Endodermal cell (in vitro differentiated cells): ENCODE data around the gene ZNF281. TPM values are rescaled to one million over a fixed set of nuclear protein-coding genes. Genes with fewer than 3 reads are reported as not detected.

Experiments used
- DNase-seq: peaks from one replicate; pipeline ENCODE4 v3.0.0-alpha.2; 2017
- H3K27ac ChIP-seq: 2 replicates; pipeline ENCODE4 v1.5.1; 2013; ENCODE audit warnings: mild to moderate bottlenecking, low read depth, low read length, moderate library complexity
- H3K27me3 ChIP-seq: 2 replicates; pipeline ENCODE4 v1.6.1; 2013; ENCODE audit warnings: mild to moderate bottlenecking, low read length, moderate library complexity; ENCODE audit not compliant: insufficient read depth, control insufficient read depth, poor library complexity, severe bottlenecking
- H3K36me3 ChIP-seq: 2 replicates; pipeline ENCODE4 v1.7.0; 2013; ENCODE audit warnings: mild to moderate bottlenecking, low read length, moderate library complexity; ENCODE audit not compliant: control insufficient read depth, insufficient read depth
- H3K4me1 ChIP-seq: one replicate; pipeline ENCODE4 v1.7.0; 2013; ENCODE audit warnings: low read length; ENCODE audit not compliant: control insufficient read depth, insufficient read depth
- H3K4me3 ChIP-seq: 2 replicates; pipeline ENCODE4 v1.5.1; 2013; ENCODE audit warnings: mild to moderate bottlenecking, low read length, moderate library complexity
- H3K9ac ChIP-seq: 2 replicates; pipeline ENCODE4 v1.6.1; 2013; ENCODE audit warnings: mild to moderate bottlenecking, low read length, moderate library complexity; ENCODE audit not compliant: poor library complexity, severe bottlenecking; ENCODE audit errors: extremely low read depth
- H3K9me3 ChIP-seq: 2 replicates; pipeline ENCODE4 v1.6.1; 2013; ENCODE audit warnings: mild to moderate bottlenecking, low read length, moderate library complexity; ENCODE audit not compliant: control insufficient read depth
- H3K27ac Mint-ChIP-seq: 2 replicates; pipeline ENCODE4 v1.8.0; 2020; ENCODE audit warnings: mixed read lengths
- H3K27me3 Mint-ChIP-seq: 2 replicates; pipeline ENCODE4 v1.8.0; 2021; ENCODE audit warnings: mild to moderate bottlenecking, mixed read lengths; ENCODE audit not compliant: insufficient read depth
- H3K36me3 Mint-ChIP-seq: 2 replicates; pipeline ENCODE4 v1.8.0; 2020; ENCODE audit warnings: low read depth, mixed read lengths
- H3K4me1 Mint-ChIP-seq: 2 replicates; pipeline ENCODE4 v1.8.0; 2020; ENCODE audit warnings: mixed read lengths
- H3K4me3 Mint-ChIP-seq: 2 replicates; pipeline ENCODE4 v1.8.0; 2020; ENCODE audit warnings: mild to moderate bottlenecking, moderate library complexity, mixed read lengths
- H3K9me3 Mint-ChIP-seq: 2 replicates; pipeline ENCODE4 v1.8.0; 2020; ENCODE audit warnings: mild to moderate bottlenecking, mixed read lengths
- WGBS, 2 experiments: methylation state at CpG; one replicate each; pipeline versions ENCODE4 v1.1.5 to v1.1.7; 2013; ENCODE audit warnings: missing lambda C conversion rate in 2 of 2, mixed read lengths in 1 of 2; ENCODE audit not compliant: insufficient coverage in 1 of 2, insufficient read length in 1 of 2; 5-methylcytosine and 5-hydroxymethylcytosine counted together
- total RNA-seq, 2 donors: library from RNA; stranded (reverse); fragmentation: NEBNext Ultra II Directional in 1 of 2; extraction: Animal tissue kit (Norgen Biotek cat#: 25700) in 1 of 2; gene quantifications; 2 replicates in 1 of 2; 3 replicates in 1 of 2; pipeline ENCODE4 v1.2.1, GENCODE V29; 2021
- TF ChIP-seq, protein P1 (sequence below): fragments of 200-600 bp; sonication (generic); conservative IDR thresholded peaks from 2 replicates; pipeline ENCODE4 v1.5.0; 2021; ENCODE audit warnings: antibody characterized with exemption, mild to moderate bottlenecking

The ZNF281 gene
- total RNA-seq, 2 donors from 2014 or later, result 51.7 to 61.1 TPM

GRCh38 chr1:200437088-200437487, 27.3 kb upstream of the ZNF281 start:
- TF ChIP-seq, protein P1, sequence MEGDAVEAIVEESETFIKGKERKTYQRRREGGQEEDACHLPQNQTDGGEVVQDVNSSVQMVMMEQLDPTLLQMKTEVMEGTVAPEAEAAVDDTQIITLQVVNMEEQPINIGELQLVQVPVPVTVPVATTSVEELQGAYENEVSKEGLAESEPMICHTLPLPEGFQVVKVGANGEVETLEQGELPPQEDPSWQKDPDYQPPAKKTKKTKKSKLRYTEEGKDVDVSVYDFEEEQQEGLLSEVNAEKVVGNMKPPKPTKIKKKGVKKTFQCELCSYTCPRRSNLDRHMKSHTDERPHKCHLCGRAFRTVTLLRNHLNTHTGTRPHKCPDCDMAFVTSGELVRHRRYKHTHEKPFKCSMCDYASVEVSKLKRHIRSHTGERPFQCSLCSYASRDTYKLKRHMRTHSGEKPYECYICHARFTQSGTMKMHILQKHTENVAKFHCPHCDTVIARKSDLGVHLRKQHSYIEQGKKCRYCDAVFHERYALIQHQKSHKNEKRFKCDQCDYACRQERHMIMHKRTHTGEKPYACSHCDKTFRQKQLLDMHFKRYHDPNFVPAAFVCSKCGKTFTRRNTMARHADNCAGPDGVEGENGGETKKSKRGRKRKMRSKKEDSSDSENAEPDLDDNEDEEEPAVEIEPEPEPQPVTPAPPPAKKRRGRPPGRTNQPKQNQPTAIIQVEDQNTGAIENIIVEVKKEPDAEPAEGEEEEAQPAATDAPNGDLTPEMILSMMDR, result no peak
- Mint-ChIP-seq H3K27me3 (no peaks in the 10 kb centered on the region), H3K4me3 (no peak overlapping the region), H3K4me1 (no peaks in the 10 kb centered on the region), H3K9me3 (peaks cover 3% of the 10 kb centered on the region), H3K36me3 (peaks cover 30% of the 10 kb centered on the region), H3K27ac (no peak overlapping the region)
- no peak overlapping the region for H3K9ac ChIP-seq
- H3K27ac ChIP-seq, result no peak overlapping the region
- H3K4me3 ChIP-seq, result no peak overlapping the region
- H3K27me3 ChIP-seq, result no peaks in the 10 kb centered on the region
- H3K4me1 ChIP-seq, result no peaks in the 10 kb centered on the region
- peaks cover 7% of the 10 kb centered on the region for H3K36me3 ChIP-seq
- DNase-seq, result no peak
- H3K9me3 ChIP-seq, result no peaks in the 10 kb centered on the region

DNA sequence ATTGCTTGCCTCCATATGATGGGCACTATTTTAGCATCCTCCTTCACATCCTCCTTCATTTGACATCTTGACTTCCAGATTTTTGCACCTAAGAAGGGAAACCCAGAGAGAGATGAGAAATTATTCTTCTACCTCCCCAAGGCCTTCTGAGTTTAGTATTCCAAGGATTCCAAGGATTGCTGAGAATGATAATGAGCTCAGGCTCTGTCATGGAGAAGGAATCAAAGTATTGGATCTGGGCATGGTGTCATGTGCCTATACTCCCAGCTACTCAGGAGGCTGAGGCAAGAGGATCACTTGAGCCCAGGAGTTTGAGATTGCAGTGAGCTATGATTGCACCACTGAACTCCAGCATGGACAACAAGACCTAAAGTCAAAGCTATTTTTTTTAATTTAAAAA, 26.6 kb upstream of the ZNF281 start:
- Histone ChIP-seq H3K4me3 (no peak overlapping the region), H3K27me3 (no peaks in the 10 kb centered on the region), H3K4me1 (no peaks in the 10 kb centered on the region), H3K9me3 (no peaks in the 10 kb centered on the region), H3K36me3 (peaks cover 7% of the 10 kb centered on the region), H3K9ac (no peak overlapping the region), H3K27ac (no peak overlapping the region)
- Mint-ChIP-seq H3K9me3 (peaks cover 3% of the 10 kb centered on the region), H3K4me1 (no peaks in the 10 kb centered on the region), H3K27ac (no peak overlapping the region), H3K36me3 (peaks cover 34% of the 10 kb centered on the region), H3K4me3 (no peak overlapping the region), H3K27me3 (no peaks in the 10 kb centered on the region)
- DNase-seq, result no peak
- TF ChIP-seq, protein P1, result no peak

GRCh38 chr1:200435200-200435780, 25.5 kb upstream of the ZNF281 start:
- peaks cover 3% of the 10 kb centered on the region for H3K9me3 Mint-ChIP-seq
- no peak overlapping the region for H3K4me3 ChIP-seq
- no peak overlapping the region for H3K4me3 Mint-ChIP-seq
- no peak for DNase-seq
- no peak overlapping the region for H3K27ac Mint-ChIP-seq
- H3K9ac ChIP-seq, result no peak overlapping the region
- H3K36me3 ChIP-seq, result peaks cover 7% of the 10 kb centered on the region
- no peaks in the 10 kb centered on the region for H3K27me3 Mint-ChIP-seq
- no peaks in the 10 kb centered on the region for H3K4me1 Mint-ChIP-seq
- TF ChIP-seq, protein P1, result no peak
- no peak overlapping the region for H3K27ac ChIP-seq
- 92 to 94% methylated on average over 7 to 8 of the region's 8 CpGs for WGBS, 2 experiments
- H3K9me3 ChIP-seq, result no peaks in the 10 kb centered on the region
- peaks cover 45% of the 10 kb centered on the region for H3K36me3 Mint-ChIP-seq
- H3K27me3 ChIP-seq, result no peaks in the 10 kb centered on the region
- H3K4me1 ChIP-seq, result no peaks in the 10 kb centered on the region
